Rectal smooth muscle tissue (tissue), 1 donor: ENCODE data around the gene TUBA4B.
A peak's percentile ranks its signal among the peaks of the same experiment; 100 is the strongest.

Experiments
- H3K27ac ChIP-seq: one replicate; pipeline ENCODE4 v1.7.0; 2013; ENCODE audit warnings: low read depth, low read length, inconsistent platforms
- H3K27me3 ChIP-seq: one replicate; pipeline ENCODE4 v1.7.0; 2013; ENCODE audit warnings: low read length; ENCODE audit not compliant: control insufficient read depth, insufficient read depth
- H3K36me3 ChIP-seq: one replicate; pipeline ENCODE4 v1.7.0; 2013; ENCODE audit warnings: low read length; ENCODE audit not compliant: control insufficient read depth, insufficient read depth
- H3K4me1 ChIP-seq: one replicate; pipeline ENCODE4 v1.7.0; 2013; ENCODE audit warnings: low read length; ENCODE audit not compliant: control insufficient read depth, insufficient read depth
- H3K4me3 ChIP-seq: one replicate; pipeline ENCODE4 v1.7.0; 2013; ENCODE audit warnings: low read length
- H3K9ac ChIP-seq: one replicate; pipeline ENCODE4 v1.7.0; 2013; ENCODE audit warnings: low read length

Gene TUBA4B

GRCh38 chr2:219278655-219279150, 25.7 kb downstream of the TUBA4B start:
- Histone ChIP-seq H3K4me3 (peak overlapping the region; percentile 64), H3K27ac (peak overlapping the region; percentile 92), H3K4me1 (peaks cover 22% of the 10 kb centered on the region), H3K27me3 (no peaks in the 10 kb centered on the region), H3K9ac (peak overlapping the region; percentile 39), H3K36me3 (peaks cover 7% of the 10 kb centered on the region)

GRCh38 chr2:219279151-219279915, 26.3 kb downstream of the TUBA4B start, which contains the start of gene DNAJB2:
Gene DNAJB2, plus strand, starts transcription at chr2:219279366. Its CDS starts 468 bp downstream, at chr2:219279834.
- H3K27ac ChIP-seq, result peak within 1 kb of the TSS; percentile 92
- H3K4me3 ChIP-seq, result peak within 1 kb of the TSS; percentile 65
- no peaks in the 10 kb centered on the region for H3K27me3 ChIP-seq
- H3K9ac ChIP-seq, result peak within 1 kb of the TSS; percentile 74
- peaks cover 19% of the 10 kb centered on the region for H3K4me1 ChIP-seq
- H3K36me3 ChIP-seq, result peaks cover 7% of the 10 kb centered on the region

- H3K27ac ChIP-seq, result peak overlapping the region; percentile 92
- H3K27me3 ChIP-seq, result no peaks in the 10 kb centered on the region
- H3K4me1 ChIP-seq, result peaks cover 16% of the 10 kb centered on the region
- H3K4me3 ChIP-seq, result peak overlapping the region; percentile 65
- H3K36me3 ChIP-seq, result peaks cover 11% of the 10 kb centered on the region
- H3K9ac ChIP-seq, result peak overlapping the region; percentile 74
Observed at GRCh38 chr2:219279916-219280516, 27.0 kb downstream of the TUBA4B start.

- Histone ChIP-seq H3K4me3 (no peak overlapping the region), H3K36me3 (peaks cover 11% of the 10 kb centered on the region), H3K27me3 (no peaks in the 10 kb centered on the region), H3K27ac (no peak overlapping the region), H3K9ac (no peak overlapping the region), H3K4me1 (peaks cover 16% of the 10 kb centered on the region)
Observed at GRCh38 chr2:219280651-219281050, 27.6 kb downstream of the TUBA4B start.

- no peak overlapping the region for H3K9ac ChIP-seq
- H3K27me3 ChIP-seq, result no peaks in the 10 kb centered on the region
- peaks cover 16% of the 10 kb centered on the region for H3K4me1 ChIP-seq
- no peak overlapping the region for H3K4me3 ChIP-seq
- no peak overlapping the region for H3K27ac ChIP-seq
- H3K36me3 ChIP-seq, result peaks cover 11% of the 10 kb centered on the region
Observed at GRCh38 chr2:219281588-219281987, 28.5 kb downstream of the TUBA4B start.

GRCh38 chr2:219282375-219282774, 29.3 kb downstream of the TUBA4B start:
- H3K9ac ChIP-seq, result no peak overlapping the region
- H3K4me1 ChIP-seq, result peaks cover 16% of the 10 kb centered on the region
- H3K4me3 ChIP-seq, result no peak overlapping the region

GRCh38 chr2:219282943-219283581, 30.0 kb downstream of the TUBA4B start:
- H3K4me1 ChIP-seq, result peaks cover 13% of the 10 kb centered on the region

More at GRCh38 chr2:219282375-219282774, 29.3 kb downstream of the TUBA4B start:
- Histone ChIP-seq H3K27ac (no peak overlapping the region), H3K27me3 (no peaks in the 10 kb centered on the region), H3K36me3 (peaks cover 11% of the 10 kb centered on the region)

GRCh38 chr2:219284501-219285372, 31.7 kb downstream of the TUBA4B start:
- no peaks in the 10 kb centered on the region for H3K27me3 ChIP-seq
- H3K27ac ChIP-seq, result no peak overlapping the region
- H3K4me3 ChIP-seq, result no peak overlapping the region
- peaks cover 11% of the 10 kb centered on the region for H3K36me3 ChIP-seq
- H3K4me1 ChIP-seq, result peaks cover 10% of the 10 kb centered on the region
- H3K9ac ChIP-seq, result no peak overlapping the region

More at GRCh38 chr2:219282943-219283581, 30.0 kb downstream of the TUBA4B start:
- Histone ChIP-seq H3K27ac (no peak overlapping the region), H3K27me3 (no peaks in the 10 kb centered on the region), H3K9ac (no peak overlapping the region), H3K36me3 (peaks cover 11% of the 10 kb centered on the region), H3K4me3 (no peak overlapping the region)

GRCh38 chr2:219285373-219285735, 32.3 kb downstream of the TUBA4B start:
- no peak overlapping the region for H3K9ac ChIP-seq
- H3K36me3 ChIP-seq, result peaks cover 11% of the 10 kb centered on the region
- H3K27me3 ChIP-seq, result no peaks in the 10 kb centered on the region
- peaks cover 10% of the 10 kb centered on the region for H3K4me1 ChIP-seq
- H3K4me3 ChIP-seq, result no peak overlapping the region
- no peak overlapping the region for H3K27ac ChIP-seq

GRCh38 chr2:219285894-219286425, 32.9 kb downstream of the TUBA4B start:
- H3K36me3 ChIP-seq, result peaks cover 8% of the 10 kb centered on the region
- peaks cover 10% of the 10 kb centered on the region for H3K4me1 ChIP-seq
- no peak overlapping the region for H3K9ac ChIP-seq
- no peaks in the 10 kb centered on the region for H3K27me3 ChIP-seq
- no peak overlapping the region for H3K4me3 ChIP-seq
- no peak overlapping the region for H3K27ac ChIP-seq

- Histone ChIP-seq H3K4me3 (no peak overlapping the region), H3K9ac (no peak overlapping the region), H3K27ac (no peak overlapping the region), H3K4me1 (peaks cover 10% of the 10 kb centered on the region), H3K27me3 (no peaks in the 10 kb centered on the region), H3K36me3 (peaks cover 4% of the 10 kb centered on the region)
Observed at GRCh38 chr2:219286436-219287115, 33.5 kb downstream of the TUBA4B start.
